ENCODE data around the gene LRRC63. TPM values are rescaled to one million over a fixed set of nuclear protein-coding genes. Genes with fewer than 3 reads are reported as not detected.

LRRC63 gene
- total RNA-seq, 2 experiments from 2014 or later = 0.48 to 0.51 TPM

DNA sequence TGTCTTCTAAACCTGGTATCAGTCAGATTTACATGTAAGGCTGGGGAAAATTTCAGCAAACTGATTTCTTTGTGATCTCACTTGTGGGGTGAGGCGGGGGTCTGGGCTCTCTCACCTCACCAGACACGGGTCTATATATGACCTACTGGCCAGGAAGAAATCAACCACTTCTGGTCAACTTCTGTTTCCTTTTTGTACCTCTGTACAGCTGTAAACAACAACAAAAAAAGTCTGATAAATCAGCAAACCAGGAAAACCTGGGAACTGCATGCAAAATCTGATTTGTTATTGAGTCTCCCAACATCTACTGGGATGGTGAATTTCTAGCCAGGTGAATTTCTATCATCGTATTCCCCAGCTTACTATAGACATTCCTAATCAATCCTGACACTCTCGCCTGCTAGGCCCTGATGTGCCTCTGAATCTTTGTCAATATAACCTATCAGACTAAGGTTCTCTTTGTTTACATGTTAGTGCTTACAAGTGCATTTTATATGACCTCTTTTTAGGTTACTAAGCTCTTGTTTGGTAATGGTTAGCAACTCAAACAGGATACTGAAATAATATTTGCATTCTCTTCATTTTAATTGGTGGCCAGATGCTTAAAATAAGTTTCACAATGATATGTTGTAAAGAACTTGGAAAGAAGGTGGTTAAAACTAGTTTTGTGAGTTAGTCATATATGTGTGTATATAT is 77.7 kb downstream of the LRRC63 start:
- ChIA-PET CTCF (interaction anchor here (0.6 to 1.5 kb wide), 4 partner anchors 29 to 129 kb away, joined by 3 to 4 read pairs (median 3); no protein-coding TSS in a partner anchor), POLR2A (no interaction called here)

- ChIA-PET POLR2A (no interaction called here), CTCF (interaction anchor here (0.9 kb wide), 1 partner anchor 130 kb away, joined by 3 read pairs; no protein-coding TSS in a partner anchor)
Observed at GRCh38 chr13:46290434-46290833, 78.7 kb downstream of the LRRC63 start.

GRCh38 chr13:46293436-46293835 is 81.7 kb downstream of the LRRC63 start:
- CTCF ChIA-PET = interaction anchor here (1.0 kb wide), 1 partner anchor 123 kb away, joined by 3 read pairs; no protein-coding TSS in a partner anchor
- POLR2A ChIA-PET = no interaction called here

DNA sequence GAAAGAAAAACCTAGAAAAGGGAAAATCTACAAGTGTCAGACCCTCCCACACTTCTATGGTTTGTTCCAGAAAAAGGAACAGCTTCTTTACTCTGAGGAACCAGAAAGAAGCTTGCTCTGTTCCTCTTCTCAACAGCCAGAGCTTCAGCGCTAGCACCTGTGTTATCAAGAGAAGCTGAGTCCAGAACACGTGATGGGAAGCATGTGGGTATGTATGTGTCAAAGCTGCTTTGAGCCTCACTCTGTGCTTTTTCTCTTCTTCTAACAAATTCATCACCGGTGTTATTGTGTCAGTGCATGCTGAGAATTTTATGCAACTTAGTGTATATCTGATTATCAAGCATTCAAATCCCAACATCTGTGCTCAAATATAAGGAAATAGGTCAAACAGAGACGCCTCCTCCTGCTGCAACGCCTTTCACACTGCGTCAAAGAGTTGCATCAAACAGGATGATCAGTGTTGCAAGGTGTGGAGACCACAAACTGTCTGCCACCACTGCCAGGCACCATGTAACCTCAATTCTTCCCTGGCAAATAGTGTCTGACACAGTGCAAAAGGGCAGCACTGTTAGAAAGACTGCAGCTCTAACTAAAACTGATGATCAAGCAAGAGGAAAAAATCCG is 83.9 kb downstream of the LRRC63 start:
- POLR2A ChIA-PET = interaction anchor here (0.7 to 1.5 kb wide), 2 partner anchors 26 to 59 kb away, joined by 3 to 4 read pairs; no protein-coding TSS in a partner anchor
- CTCF ChIA-PET = interaction anchor here (0.8 kb wide), 1 partner anchor 59 kb away, joined by 3 read pairs; no protein-coding TSS in a partner anchor

- POLR2A ChIA-PET = interaction anchor here (0.7 to 1.5 kb wide), 2 partner anchors 25 to 59 kb away, joined by 3 to 4 read pairs; no protein-coding TSS in a partner anchor
- CTCF ChIA-PET = interaction anchor here (0.8 kb wide), 1 partner anchor 58 kb away, joined by 3 read pairs; no protein-coding TSS in a partner anchor
Observed at GRCh38 chr13:46296115-46296822, 84.5 kb downstream of the LRRC63 start.

DNA sequence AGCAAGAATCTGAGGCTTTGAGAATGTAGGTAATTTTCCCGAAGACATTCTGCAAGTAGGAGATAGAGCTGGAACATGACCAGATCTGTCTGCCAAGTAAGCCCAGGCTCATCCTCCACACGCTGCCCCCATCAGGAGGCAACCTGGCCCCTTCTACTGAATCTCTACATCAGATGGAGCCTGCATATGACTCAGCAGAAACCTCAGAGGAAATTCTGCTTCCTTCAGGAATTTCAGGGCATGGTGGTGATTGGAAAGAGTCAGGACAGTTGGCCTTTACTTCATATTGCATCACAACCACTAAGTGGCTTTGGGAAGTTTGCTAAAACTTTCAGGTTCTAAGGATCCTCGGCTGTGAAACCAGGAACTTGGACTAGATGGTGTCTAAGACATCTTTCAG is 85.2 kb downstream of the LRRC63 start:
- ChIA-PET CTCF (no interaction called here), POLR2A (no interaction called here)

DNA sequence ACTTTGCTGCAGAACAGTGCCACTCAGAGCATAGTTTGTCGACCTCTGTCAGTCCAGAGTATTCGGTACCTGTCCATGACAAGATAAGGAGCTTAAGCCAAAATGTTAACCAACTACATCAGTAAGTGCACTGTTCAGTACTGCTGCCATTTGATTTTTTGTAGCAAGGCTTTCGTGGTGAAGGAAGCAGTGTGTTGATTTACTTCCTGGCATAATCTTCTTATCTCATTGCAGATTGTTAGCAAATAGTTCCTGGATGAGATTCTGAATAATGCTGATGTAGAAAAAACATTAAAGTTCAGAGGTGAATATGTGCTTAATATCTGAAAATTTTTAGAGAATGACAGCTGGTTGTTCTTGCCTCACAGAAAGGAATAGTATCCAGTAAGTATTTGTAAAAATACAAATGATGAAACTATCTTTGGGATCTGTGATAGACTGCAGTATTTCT is 85.7 kb downstream of the LRRC63 start:
- ChIA-PET POLR2A (no interaction called here), CTCF (interaction anchor here (0.6 to 0.7 kb wide), 2 partner anchors 80 to 253 kb away, joined by 3 read pairs; no protein-coding TSS in a partner anchor)

GRCh38 chr13:46303742-46304385 is 92.1 kb downstream of the LRRC63 start:
- CTCF ChIA-PET = no interaction called here
- POLR2A ChIA-PET = no interaction called here

DNA sequence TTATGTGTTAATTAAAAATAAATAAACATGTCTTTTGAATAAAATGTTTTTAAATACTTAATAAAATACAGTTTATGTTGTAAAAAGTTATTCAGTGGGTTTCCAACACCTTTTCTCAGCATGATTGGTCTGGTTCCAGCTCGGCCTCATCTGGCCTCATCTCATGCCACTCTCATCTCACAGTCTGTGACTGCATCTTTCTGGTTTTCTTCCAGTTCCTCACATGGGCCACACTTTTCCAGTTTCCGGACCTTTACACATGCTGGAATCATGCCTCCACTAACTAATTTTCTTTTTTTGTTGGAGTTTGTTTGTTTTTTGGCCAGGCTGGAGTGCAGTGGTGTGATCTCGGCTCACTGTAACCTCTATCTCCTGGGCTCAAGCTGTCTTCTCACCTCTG is 92.8 kb downstream of the LRRC63 start:
- ChIA-PET POLR2A (no interaction called here), CTCF (no interaction called here)

DNA sequence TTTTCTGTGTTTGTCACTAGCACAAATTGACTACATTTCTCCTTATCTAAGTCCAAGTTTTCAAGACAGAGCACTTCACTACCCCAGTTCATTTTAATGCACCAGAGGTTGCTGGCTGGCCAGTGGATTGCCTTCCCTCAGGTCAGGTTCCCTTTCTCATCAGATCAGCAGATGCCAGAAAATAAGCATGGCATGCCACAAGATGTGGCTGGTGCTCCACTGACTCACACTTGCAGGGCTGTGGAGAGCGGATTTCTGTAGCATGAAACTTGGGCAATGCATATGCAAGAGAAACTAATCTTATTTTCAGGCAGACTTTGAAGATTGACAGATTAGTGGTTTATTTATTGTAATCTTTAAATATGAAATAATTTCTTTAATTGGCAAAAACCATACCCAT is 95.8 kb downstream of the LRRC63 start:
- ChIA-PET POLR2A (no interaction called here), CTCF (no interaction called here)

GRCh38 chr13:46310066-46310465 is 98.3 kb downstream of the LRRC63 start:
- ChIA-PET CTCF (interaction anchor here (1.2 kb wide), 1 partner anchor 11 kb away, joined by 4 read pairs; no protein-coding TSS in a partner anchor), POLR2A (no interaction called here)

- ChIA-PET POLR2A (no interaction called here), CTCF (interaction anchor here (0.7 to 1.5 kb wide), 2 partner anchors 10 to 12 kb away, joined by 3 read pairs; no protein-coding TSS in a partner anchor)
Observed at GRCh38 chr13:46311217-46311616, 99.5 kb downstream of the LRRC63 start.

DNA sequence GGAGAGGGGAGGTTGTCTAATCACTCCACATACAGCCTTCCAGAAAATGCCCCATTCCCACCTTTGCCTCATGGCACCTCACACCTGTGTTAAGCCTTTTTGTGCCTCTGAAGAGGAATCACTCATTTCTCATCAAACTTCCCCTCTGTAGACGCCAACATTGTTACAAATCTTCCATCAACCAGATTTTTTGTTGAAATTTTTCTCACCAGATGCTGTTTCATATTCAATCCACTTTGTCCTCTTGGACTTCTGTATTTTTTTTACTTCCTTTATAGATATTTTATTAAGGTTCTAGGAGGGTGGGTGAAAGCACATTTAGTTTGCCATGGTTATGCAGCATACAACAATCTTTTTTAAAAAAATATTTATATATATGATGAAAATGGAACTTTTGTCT is 101.3 kb downstream of the LRRC63 start:
- CTCF ChIA-PET = interaction anchor here (1.1 kb wide), 1 partner anchor 8 kb away, joined by 3 read pairs; no protein-coding TSS in a partner anchor
- POLR2A ChIA-PET = no interaction called here

DNA sequence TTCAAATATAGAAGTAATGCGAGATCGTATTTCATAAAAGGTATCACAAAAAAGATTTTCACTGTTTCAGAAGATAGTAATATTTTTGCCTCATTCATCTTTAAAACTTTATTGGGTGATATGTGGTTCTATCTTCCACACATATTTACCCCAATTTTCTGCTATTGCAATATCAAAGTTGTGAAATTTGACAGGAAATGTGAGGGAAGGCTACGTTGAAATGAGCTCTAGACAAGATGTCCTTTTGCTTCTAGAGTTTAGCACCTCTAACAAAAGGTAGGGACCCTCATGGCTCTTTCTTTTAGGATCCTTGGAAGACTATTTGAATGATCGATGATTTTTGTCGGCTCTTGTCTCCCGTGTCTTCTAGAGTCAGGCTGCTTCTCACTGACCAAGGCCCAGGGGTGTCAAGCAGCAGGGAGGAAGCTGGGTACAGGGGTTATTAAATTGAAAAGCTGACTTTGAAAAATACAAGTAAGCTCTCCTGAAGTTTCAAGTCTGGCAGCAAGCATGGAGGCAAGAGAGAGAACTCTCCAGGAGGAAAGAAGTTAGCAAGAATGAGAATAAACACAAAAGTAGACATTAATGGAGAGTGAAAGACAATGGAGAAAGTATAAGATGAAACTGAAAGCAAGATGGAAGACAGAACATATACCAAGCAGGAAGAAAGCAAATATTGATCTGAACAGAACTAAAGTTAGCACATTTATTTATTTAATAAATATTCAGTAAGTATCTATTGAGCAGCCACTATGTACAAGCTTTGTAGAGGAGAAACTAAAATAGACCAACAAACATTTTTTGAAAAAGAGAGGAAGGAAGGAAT is 101.9 kb downstream of the LRRC63 start:
- CTCF ChIA-PET = interaction anchor here (0.6 to 1.1 kb wide), 2 partner anchors 8 to 268 kb away, joined by 3 to 4 read pairs; no protein-coding TSS in a partner anchor
- POLR2A ChIA-PET = no interaction called here

GRCh38 chr13:46314587-46314986 is 102.9 kb downstream of the LRRC63 start:
- CTCF ChIA-PET = interaction anchor here (0.6 kb wide), 1 partner anchor 267 kb away, joined by 4 read pairs; no protein-coding TSS in a partner anchor
- POLR2A ChIA-PET = no interaction called here

GRCh38 chr13:46315036-46315435 is 103.3 kb downstream of the LRRC63 start:
- ChIA-PET POLR2A (no interaction called here), CTCF (no interaction called here)

- POLR2A ChIA-PET = no interaction called here
- CTCF ChIA-PET = no interaction called here
Observed at GRCh38 chr13:46315491-46316075, 103.9 kb downstream of the LRRC63 start.

GRCh38 chr13:46317120-46317519 is 105.4 kb downstream of the LRRC63 start:
- ChIA-PET POLR2A (no interaction called here), CTCF (no interaction called here)

All from activated CD8-positive, alpha-beta memory T cell treated with anti-CD3 and anti-CD28 coated beads for 36 hours (primary cell).